Chondrocyte (in vitro differentiated cells): Measurements from ENCODE around the gene SPAAR. TPM values are rescaled to one million over a fixed set of nuclear protein-coding genes. Genes with fewer than 3 reads are reported as not detected.
A peak's percentile ranks its signal among the peaks of the same experiment; 100 is the strongest.

Experiments
- DNase-seq: peaks from one replicate; pipeline ENCODE4 v3.0.0; 2021; ENCODE audit warnings: mixed read lengths, low spot score
- H3K27ac Mint-ChIP-seq: one replicate; pipeline ENCODE4 v1.8.0; 2021; ENCODE audit warnings: mild to moderate bottlenecking, moderate library complexity, mixed read lengths; ENCODE audit not compliant: unreplicated experiment
- H3K27me3 Mint-ChIP-seq: 2 replicates; pipeline ENCODE4 v1.8.0; 2021; ENCODE audit warnings: low read depth, mixed read lengths
- H3K36me3 Mint-ChIP-seq: 2 replicates; pipeline ENCODE4 v1.8.0; 2021; ENCODE audit warnings: low read depth, mixed read lengths
- H3K4me1 Mint-ChIP-seq: 2 replicates; pipeline ENCODE4 v1.8.0; 2021; ENCODE audit warnings: low read depth, mild to moderate bottlenecking, mixed read lengths
- H3K4me3 Mint-ChIP-seq: one replicate; pipeline ENCODE4 v1.8.0; 2021; ENCODE audit warnings: mild to moderate bottlenecking, moderate library complexity, mixed read lengths; ENCODE audit not compliant: unreplicated experiment
- H3K9me3 Mint-ChIP-seq: 2 replicates; pipeline ENCODE4 v1.8.0; 2021; ENCODE audit warnings: low read depth, mixed read lengths
- total RNA-seq: library from RNA; stranded (reverse); gene quantifications from 3 replicates; pipeline ENCODE4 v1.2.1, GENCODE V29; 2021
- TF ChIP-seq, protein P1 (sequence below): fragments of 200-600 bp; sonication (generic); IDR thresholded peaks from 2 replicates; pipeline ENCODE4 v1.5.0; 2021; ENCODE audit warnings: antibody characterized with exemption, mild to moderate bottlenecking, moderate library complexity

SPAAR gene
- total RNA-seq, 1 donor from 2014 or later, result 0.70 TPM

DNA sequence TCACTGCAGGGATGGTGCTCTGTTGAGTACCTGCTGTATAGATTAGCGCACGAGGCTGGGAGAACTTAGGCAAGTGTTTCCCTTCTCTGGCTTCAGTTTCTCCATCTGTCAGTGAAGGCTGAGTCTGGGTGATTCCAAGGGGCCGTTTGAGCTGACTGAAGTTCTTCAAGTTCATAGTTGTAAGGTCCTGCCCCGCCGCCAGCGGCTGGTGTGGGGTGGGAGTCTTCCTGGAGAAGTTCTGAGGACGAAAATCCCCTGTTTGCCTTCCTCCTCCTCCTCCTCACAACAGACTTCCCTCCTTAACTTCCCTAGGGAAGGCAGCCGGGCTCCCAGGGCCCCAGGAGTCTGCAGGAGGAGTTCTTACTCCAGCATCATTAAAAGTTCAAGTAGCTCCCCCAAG, 5.0 kb upstream of the SPAAR start:
- H3K27ac Mint-ChIP-seq, result peak overlapping the region; percentile 75
- H3K4me3 Mint-ChIP-seq, result no peak overlapping the region
- no peaks in the 10 kb centered on the region for H3K9me3 Mint-ChIP-seq
- TF ChIP-seq, protein P1, sequence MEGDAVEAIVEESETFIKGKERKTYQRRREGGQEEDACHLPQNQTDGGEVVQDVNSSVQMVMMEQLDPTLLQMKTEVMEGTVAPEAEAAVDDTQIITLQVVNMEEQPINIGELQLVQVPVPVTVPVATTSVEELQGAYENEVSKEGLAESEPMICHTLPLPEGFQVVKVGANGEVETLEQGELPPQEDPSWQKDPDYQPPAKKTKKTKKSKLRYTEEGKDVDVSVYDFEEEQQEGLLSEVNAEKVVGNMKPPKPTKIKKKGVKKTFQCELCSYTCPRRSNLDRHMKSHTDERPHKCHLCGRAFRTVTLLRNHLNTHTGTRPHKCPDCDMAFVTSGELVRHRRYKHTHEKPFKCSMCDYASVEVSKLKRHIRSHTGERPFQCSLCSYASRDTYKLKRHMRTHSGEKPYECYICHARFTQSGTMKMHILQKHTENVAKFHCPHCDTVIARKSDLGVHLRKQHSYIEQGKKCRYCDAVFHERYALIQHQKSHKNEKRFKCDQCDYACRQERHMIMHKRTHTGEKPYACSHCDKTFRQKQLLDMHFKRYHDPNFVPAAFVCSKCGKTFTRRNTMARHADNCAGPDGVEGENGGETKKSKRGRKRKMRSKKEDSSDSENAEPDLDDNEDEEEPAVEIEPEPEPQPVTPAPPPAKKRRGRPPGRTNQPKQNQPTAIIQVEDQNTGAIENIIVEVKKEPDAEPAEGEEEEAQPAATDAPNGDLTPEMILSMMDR, result no peak
- no peaks in the 10 kb centered on the region for H3K27me3 Mint-ChIP-seq
- H3K36me3 Mint-ChIP-seq, result no peaks in the 10 kb centered on the region
- H3K4me1 Mint-ChIP-seq, result peaks cover 64% of the 10 kb centered on the region
- no peak for DNase-seq

DNA sequence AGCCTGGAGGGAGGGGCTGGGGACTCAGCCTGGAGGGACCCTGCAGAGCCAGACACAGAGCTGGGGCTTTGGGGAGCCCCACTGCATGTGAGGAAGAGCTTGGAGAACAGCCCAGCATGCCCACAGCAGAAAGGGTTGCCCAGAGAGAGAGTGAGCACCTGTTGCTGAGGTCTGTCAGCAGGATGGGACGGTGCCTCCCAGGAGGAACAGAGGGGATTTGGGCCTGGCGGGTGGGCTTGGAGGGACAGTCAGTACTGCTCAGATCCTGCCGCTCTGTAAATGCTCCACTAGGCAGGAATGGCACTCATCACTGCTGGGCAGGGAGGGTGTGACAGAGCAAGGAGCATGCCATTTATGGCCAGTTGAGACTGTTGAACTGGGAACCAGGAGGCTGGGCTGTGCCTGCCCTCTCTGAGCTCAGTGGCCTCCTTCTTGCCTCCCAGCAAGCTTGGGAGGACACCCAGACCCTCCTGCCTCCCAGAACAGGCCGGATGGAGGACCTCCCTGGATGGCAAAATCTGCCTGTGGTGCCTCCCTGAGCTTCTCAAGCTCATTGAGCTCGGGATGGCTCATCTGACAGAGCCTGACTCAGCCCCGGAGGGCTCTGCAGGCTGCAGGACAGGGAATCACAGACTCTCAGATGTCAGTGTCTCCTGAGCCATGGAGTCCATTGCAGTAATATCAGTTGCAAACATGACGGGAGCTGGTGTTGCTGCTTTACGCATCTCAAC, 4.1 kb upstream of the SPAAR start:
- H3K4me1 Mint-ChIP-seq, result peaks cover 70% of the 10 kb centered on the region
- DNase-seq, result no peak
- peak overlapping the region; percentile 97 for H3K27ac Mint-ChIP-seq
- H3K9me3 Mint-ChIP-seq, result no peaks in the 10 kb centered on the region
- H3K27me3 Mint-ChIP-seq, result no peaks in the 10 kb centered on the region
- TF ChIP-seq, protein P1, result no peak
- H3K4me3 Mint-ChIP-seq, result no peak overlapping the region
- H3K36me3 Mint-ChIP-seq, result no peaks in the 10 kb centered on the region

DNA sequence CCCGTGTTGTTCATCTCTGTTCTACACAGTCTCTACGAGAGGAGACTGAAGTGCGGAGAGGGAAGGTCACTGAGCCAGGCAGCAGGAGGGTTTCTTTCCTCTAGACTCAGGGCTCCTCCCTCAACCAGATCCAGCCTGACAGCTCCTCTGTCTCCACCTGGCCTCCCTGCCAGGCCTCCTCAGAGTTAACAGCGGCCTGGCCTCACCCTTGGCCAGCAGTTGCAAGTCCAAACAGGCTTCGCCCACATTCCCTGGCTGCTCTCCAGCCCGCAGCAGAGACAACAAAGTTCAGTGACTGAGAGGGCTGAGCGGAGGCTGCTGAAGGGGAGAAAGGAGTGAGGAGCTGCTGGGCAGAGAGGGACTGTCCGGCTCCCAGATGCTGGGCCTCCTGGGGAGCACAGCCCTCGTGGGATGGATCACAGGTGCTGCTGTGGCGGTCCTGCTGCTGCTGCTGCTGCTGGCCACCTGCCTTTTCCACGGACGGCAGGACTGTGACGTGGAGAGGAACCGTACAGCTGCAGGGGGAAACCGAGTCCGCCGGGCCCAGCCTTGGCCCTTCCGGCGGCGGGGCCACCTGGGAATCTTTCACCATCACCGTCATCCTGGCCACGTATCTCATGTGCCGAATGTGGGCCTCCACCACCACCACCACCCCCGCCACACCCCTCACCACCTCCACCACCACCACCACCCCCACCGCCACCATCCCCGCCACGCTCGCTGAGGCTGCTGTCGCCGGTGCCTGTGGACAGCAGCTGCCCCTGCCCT, 3.2 kb upstream of the SPAAR start, which contains the start of gene HRCT1:
HRCT1 (plus strand) TSS at position 291 of the 768 bp plus-strand sequence; CDS start at position 377, 86 bp downstream.
- Mint-ChIP-seq H3K27ac (peak within 1 kb of the TSS; percentile 97), H3K36me3 (no peaks in the 10 kb centered on the region), H3K4me1 (peaks cover 79% of the 10 kb centered on the region), H3K4me3 (peak within 1 kb of the TSS; percentile 58), H3K27me3 (no peaks in the 10 kb centered on the region), H3K9me3 (no peaks in the 10 kb centered on the region)
- DNase-seq, result peak; percentile 98
- TF ChIP-seq, protein P1, result no peak

DNA sequence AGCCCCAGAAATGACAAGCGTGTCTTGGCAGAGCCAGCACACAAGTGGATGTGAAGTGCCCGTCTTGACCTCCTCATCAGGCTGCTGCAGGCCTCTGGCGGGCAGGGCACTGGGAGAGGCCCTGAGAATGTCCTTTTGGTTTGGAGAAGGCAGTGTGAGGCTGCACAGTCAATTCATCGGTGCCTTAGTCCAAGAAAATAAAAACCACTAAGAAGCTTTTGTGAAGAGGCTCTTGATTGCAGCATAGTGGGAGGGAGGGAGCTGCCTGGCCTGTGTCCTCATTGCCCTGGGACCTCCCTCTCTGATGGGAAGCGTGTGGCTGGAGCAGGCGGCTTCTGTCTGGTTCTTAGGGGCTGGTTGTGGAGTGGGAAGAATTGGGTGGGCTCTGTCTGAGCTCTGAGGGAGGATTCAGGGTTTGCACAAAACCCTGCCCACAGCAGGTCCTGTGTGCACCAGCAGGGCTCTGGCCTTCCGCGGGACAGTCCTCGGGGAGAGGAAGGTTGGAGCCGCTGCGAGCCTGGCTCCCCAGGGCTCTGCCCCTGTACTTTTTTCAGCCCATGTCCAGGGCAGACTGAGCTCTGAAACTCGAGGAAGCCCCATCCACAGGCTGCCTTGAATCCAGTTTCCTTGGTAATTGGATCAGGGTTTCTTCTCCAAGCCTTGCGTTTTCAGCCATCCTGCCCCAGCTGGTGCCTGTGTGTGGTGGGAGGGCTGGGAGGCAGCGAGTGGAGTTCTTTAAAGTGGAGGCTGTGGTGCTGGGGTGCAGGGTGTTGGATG, 2.2 kb upstream of the SPAAR start:
- peaks cover 88% of the 10 kb centered on the region for H3K4me1 Mint-ChIP-seq
- peak overlapping the region; percentile 97 for H3K27ac Mint-ChIP-seq

More for the DNA sequence above, 2.2 kb upstream of the SPAAR start:
- TF ChIP-seq, protein P1, result no peak
- no peaks in the 10 kb centered on the region for H3K36me3 Mint-ChIP-seq
- DNase-seq, result no peak
- no peaks in the 10 kb centered on the region for H3K27me3 Mint-ChIP-seq
- H3K4me3 Mint-ChIP-seq, result peak overlapping the region; percentile 60
- H3K9me3 Mint-ChIP-seq, result no peaks in the 10 kb centered on the region
